ENCODE measurements around the gene LRMDA. TPM values are rescaled to one million over a fixed set of nuclear protein-coding genes. Genes with fewer than 3 reads are reported as not detected.

Gene LRMDA
- total RNA-seq, 1 experiment from 2014 or later = not detected

DNA sequence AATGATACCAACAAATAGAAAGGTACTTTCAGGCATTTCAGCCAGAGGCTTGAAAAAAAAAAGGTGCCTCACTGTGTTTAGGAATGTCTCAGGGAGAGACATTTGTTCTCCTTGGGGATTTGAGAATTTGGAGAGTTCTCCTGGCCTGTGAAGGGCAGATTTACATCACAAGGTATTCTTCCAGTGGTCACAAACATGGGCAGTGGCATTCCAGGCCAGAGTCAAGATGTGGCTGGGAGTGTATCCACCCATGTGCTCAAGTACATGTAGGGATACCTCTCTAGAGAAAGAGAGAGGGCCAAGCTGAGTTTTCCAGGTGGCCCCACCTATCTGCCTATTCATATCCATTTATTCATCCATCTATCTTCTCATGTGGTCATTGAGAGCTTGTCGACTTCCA lies 253.8 kb downstream of the LRMDA start:
- Histone ChIP-seq H3K4me2 (ENCODE audit: low read depth, low read length, poor library complexity, severe bottlenecking) (no peak overlapping the region), H2AFZ (ENCODE audit: low read length) (no peak overlapping the region), H3K9ac (ENCODE audit: low read length) (no peak overlapping the region), H3K9me2 (replicated peaks; ENCODE audit: insufficient read depth, low read length) (no peaks in the 10 kb centered on the region), H3K27ac (ENCODE audit: low read length) (no peak overlapping the region), H3K27me3 (ENCODE audit: low read length) (no peaks in the 10 kb centered on the region), H3K4me3 (ENCODE audit: low read length) (no peak overlapping the region), H3K9me3 (ENCODE audit: low read length) (no peaks in the 10 kb centered on the region), H3K4me1 (ENCODE audit: low read length) (no peaks in the 10 kb centered on the region), H3K79me2 (ENCODE audit: low read length) (no peaks in the 10 kb centered on the region), H3K36me3 (ENCODE audit: insufficient read depth, low read length) (no peaks in the 10 kb centered on the region), H4K20me1 (ENCODE audit: insufficient read depth, low read depth, low read length) (no peaks in the 10 kb centered on the region)
- no peak for DNase-seq

- Histone ChIP-seq H3K4me3 (ENCODE audit: low read length) (no peak overlapping the region), H3K9me3 (ENCODE audit: low read length) (no peaks in the 10 kb centered on the region), H3K4me1 (ENCODE audit: low read length) (no peaks in the 10 kb centered on the region), H3K27ac (ENCODE audit: low read length) (no peak overlapping the region), H2AFZ (ENCODE audit: low read length) (no peak overlapping the region), H3K79me2 (ENCODE audit: low read length) (no peaks in the 10 kb centered on the region), H3K9ac (ENCODE audit: low read length) (no peak overlapping the region), H3K36me3 (ENCODE audit: insufficient read depth, low read length) (no peaks in the 10 kb centered on the region), H3K9me2 (replicated peaks; ENCODE audit: insufficient read depth, low read length) (no peaks in the 10 kb centered on the region), H3K27me3 (ENCODE audit: low read length) (no peaks in the 10 kb centered on the region), H3K4me2 (ENCODE audit: low read depth, low read length, poor library complexity, severe bottlenecking) (no peak overlapping the region), H4K20me1 (ENCODE audit: insufficient read depth, low read depth, low read length) (no peaks in the 10 kb centered on the region)
- no peak for DNase-seq
Observed at GRCh38 chr10:75688506-75689300, 257.3 kb downstream of the LRMDA start.

DNA sequence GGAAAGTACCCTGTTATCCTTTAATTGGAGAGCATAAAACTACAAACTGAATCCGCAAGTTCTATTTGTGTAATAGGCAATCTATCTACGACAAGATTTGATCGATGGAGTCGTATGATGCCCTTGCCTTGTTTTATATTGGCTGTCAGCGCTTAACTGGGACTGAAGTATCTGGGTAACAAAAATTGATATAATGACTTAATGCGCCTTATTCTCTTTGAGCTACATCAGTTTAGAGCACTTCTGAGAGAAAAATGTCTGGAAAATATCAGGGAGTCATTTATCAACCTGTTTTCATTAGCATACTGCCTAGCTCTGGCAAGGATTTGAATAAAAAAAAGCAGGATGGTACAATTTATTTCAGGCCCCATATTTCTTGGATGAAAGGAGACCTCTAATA lies 262.1 kb downstream of the LRMDA start:
- no peak overlapping the region for H3K9ac ChIP-seq (ENCODE audit: low read length)
- H3K9me3 ChIP-seq (ENCODE audit: low read length) = no peaks in the 10 kb centered on the region
- H3K79me2 ChIP-seq (ENCODE audit: low read length) = no peaks in the 10 kb centered on the region
- H3K4me1 ChIP-seq (ENCODE audit: low read length) = no peaks in the 10 kb centered on the region
- H3K27me3 ChIP-seq (ENCODE audit: low read length) = no peaks in the 10 kb centered on the region
- no peak overlapping the region for H3K4me3 ChIP-seq (ENCODE audit: low read length)
- H2AFZ ChIP-seq (ENCODE audit: low read length) = no peak overlapping the region
- H3K4me2 ChIP-seq (ENCODE audit: low read depth, low read length, poor library complexity, severe bottlenecking) = no peak overlapping the region
- H3K36me3 ChIP-seq (ENCODE audit: insufficient read depth, low read length) = no peaks in the 10 kb centered on the region
- no peaks in the 10 kb centered on the region for H3K9me2 ChIP-seq (replicated peaks; ENCODE audit: insufficient read depth, low read length)
- no peak overlapping the region for H3K27ac ChIP-seq (ENCODE audit: low read length)
- DNase-seq = no peak
- no peaks in the 10 kb centered on the region for H4K20me1 ChIP-seq (ENCODE audit: insufficient read depth, low read depth, low read length)

GRCh38 chr10:75694269-75694668 lies 262.8 kb downstream of the LRMDA start:
- H2AFZ ChIP-seq (ENCODE audit: low read length) = no peak overlapping the region
- no peaks in the 10 kb centered on the region for H3K79me2 ChIP-seq (ENCODE audit: low read length)
- no peaks in the 10 kb centered on the region for H4K20me1 ChIP-seq (ENCODE audit: insufficient read depth, low read depth, low read length)
- no peaks in the 10 kb centered on the region for H3K9me2 ChIP-seq (replicated peaks; ENCODE audit: insufficient read depth, low read length)
- H3K27me3 ChIP-seq (ENCODE audit: low read length) = no peaks in the 10 kb centered on the region
- H3K9me3 ChIP-seq (ENCODE audit: low read length) = no peaks in the 10 kb centered on the region
- H3K27ac ChIP-seq (ENCODE audit: low read length) = no peak overlapping the region
- H3K36me3 ChIP-seq (ENCODE audit: insufficient read depth, low read length) = no peaks in the 10 kb centered on the region
- no peak overlapping the region for H3K4me3 ChIP-seq (ENCODE audit: low read length)
- no peak overlapping the region for H3K4me2 ChIP-seq (ENCODE audit: low read depth, low read length, poor library complexity, severe bottlenecking)
- H3K4me1 ChIP-seq (ENCODE audit: low read length) = no peaks in the 10 kb centered on the region
- H3K9ac ChIP-seq (ENCODE audit: low read length) = no peak overlapping the region
- no peak for DNase-seq

GRCh38 chr10:75694790-75695189 lies 263.4 kb downstream of the LRMDA start:
- Histone ChIP-seq H3K9ac (ENCODE audit: low read length) (no peak overlapping the region), H4K20me1 (ENCODE audit: insufficient read depth, low read depth, low read length) (no peaks in the 10 kb centered on the region), H3K9me3 (ENCODE audit: low read length) (no peaks in the 10 kb centered on the region), H3K4me3 (ENCODE audit: low read length) (no peak overlapping the region), H3K27ac (ENCODE audit: low read length) (no peak overlapping the region), H3K4me2 (ENCODE audit: low read depth, low read length, poor library complexity, severe bottlenecking) (no peak overlapping the region), H3K36me3 (ENCODE audit: insufficient read depth, low read length) (no peaks in the 10 kb centered on the region), H3K9me2 (replicated peaks; ENCODE audit: insufficient read depth, low read length) (no peaks in the 10 kb centered on the region), H3K27me3 (ENCODE audit: low read length) (no peaks in the 10 kb centered on the region), H3K4me1 (ENCODE audit: low read length) (no peaks in the 10 kb centered on the region), H2AFZ (ENCODE audit: low read length) (no peak overlapping the region), H3K79me2 (ENCODE audit: low read length) (no peaks in the 10 kb centered on the region)
- DNase-seq = no peak

DNA sequence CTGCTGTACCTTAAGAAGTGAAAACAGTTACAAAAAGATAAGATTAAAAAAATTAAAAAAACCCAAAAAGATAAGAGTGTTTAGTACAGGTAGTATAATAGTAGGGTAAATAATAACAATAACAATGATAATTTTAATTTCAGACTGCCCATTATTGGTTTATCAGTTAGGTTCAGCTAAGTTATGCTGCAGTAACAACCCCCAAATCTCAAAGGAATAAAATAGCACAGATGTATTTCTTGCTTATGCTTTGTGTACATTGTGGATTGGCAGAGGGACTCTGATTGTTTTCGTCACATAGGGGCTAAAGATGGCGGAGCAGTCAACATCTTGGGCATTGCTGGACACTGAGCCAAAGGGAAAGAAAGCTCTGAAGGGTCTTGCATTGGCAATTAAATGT lies 264.6 kb downstream of the LRMDA start:
- no peaks in the 10 kb centered on the region for H3K36me3 ChIP-seq (ENCODE audit: insufficient read depth, low read length)
- no peaks in the 10 kb centered on the region for H3K9me2 ChIP-seq (replicated peaks; ENCODE audit: insufficient read depth, low read length)
- H2AFZ ChIP-seq (ENCODE audit: low read length) = no peak overlapping the region
- no peak overlapping the region for H3K9ac ChIP-seq (ENCODE audit: low read length)
- no peaks in the 10 kb centered on the region for H3K79me2 ChIP-seq (ENCODE audit: low read length)
- H3K27ac ChIP-seq (ENCODE audit: low read length) = no peak overlapping the region
- H3K4me3 ChIP-seq (ENCODE audit: low read length) = no peak overlapping the region
- H3K27me3 ChIP-seq (ENCODE audit: low read length) = no peaks in the 10 kb centered on the region
- H3K4me2 ChIP-seq (ENCODE audit: low read depth, low read length, poor library complexity, severe bottlenecking) = no peak overlapping the region
- DNase-seq = no peak
- H4K20me1 ChIP-seq (ENCODE audit: insufficient read depth, low read depth, low read length) = no peaks in the 10 kb centered on the region
- H3K4me1 ChIP-seq (ENCODE audit: low read length) = no peaks in the 10 kb centered on the region
- H3K9me3 ChIP-seq (ENCODE audit: low read length) = no peaks in the 10 kb centered on the region

DNA sequence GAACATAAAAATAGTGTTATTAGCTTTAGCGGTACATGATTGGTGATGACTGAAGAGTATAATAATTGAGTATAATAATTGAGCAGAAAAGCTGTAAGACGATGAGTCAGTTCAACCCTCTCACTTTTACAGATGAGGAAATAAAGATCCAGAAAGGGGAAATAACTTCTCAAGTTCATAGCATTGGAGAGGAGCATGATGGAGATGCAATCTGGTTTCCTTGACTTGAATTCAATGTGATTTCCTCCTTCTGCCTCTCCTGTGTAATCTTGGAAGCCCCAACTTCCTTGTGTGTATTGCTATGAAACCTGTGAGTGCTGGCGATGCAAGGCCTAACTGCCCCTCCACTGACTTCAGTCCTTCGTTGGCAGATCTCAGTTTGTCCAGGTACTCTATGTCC lies 265.1 kb downstream of the LRMDA start:
- H4K20me1 ChIP-seq (ENCODE audit: insufficient read depth, low read depth, low read length) = no peaks in the 10 kb centered on the region
- no peak overlapping the region for H3K27ac ChIP-seq (ENCODE audit: low read length)
- no peak overlapping the region for H3K4me3 ChIP-seq (ENCODE audit: low read length)
- no peaks in the 10 kb centered on the region for H3K9me2 ChIP-seq (replicated peaks; ENCODE audit: insufficient read depth, low read length)
- H3K4me1 ChIP-seq (ENCODE audit: low read length) = no peaks in the 10 kb centered on the region
- H3K4me2 ChIP-seq (ENCODE audit: low read depth, low read length, poor library complexity, severe bottlenecking) = no peak overlapping the region
- no peak overlapping the region for H3K9ac ChIP-seq (ENCODE audit: low read length)
- H2AFZ ChIP-seq (ENCODE audit: low read length) = no peak overlapping the region
- no peaks in the 10 kb centered on the region for H3K79me2 ChIP-seq (ENCODE audit: low read length)
- DNase-seq = no peak
- no peaks in the 10 kb centered on the region for H3K36me3 ChIP-seq (ENCODE audit: insufficient read depth, low read length)
- no peaks in the 10 kb centered on the region for H3K9me3 ChIP-seq (ENCODE audit: low read length)
- no peaks in the 10 kb centered on the region for H3K27me3 ChIP-seq (ENCODE audit: low read length)

- DNase-seq = no peak
- Histone ChIP-seq H2AFZ (ENCODE audit: low read length) (no peak overlapping the region), H3K4me2 (ENCODE audit: low read depth, low read length, poor library complexity, severe bottlenecking) (no peak overlapping the region), H3K4me1 (ENCODE audit: low read length) (no peaks in the 10 kb centered on the region), H3K9me3 (ENCODE audit: low read length) (no peaks in the 10 kb centered on the region), H3K27ac (ENCODE audit: low read length) (no peak overlapping the region), H4K20me1 (ENCODE audit: insufficient read depth, low read depth, low read length) (no peaks in the 10 kb centered on the region), H3K27me3 (ENCODE audit: low read length) (no peaks in the 10 kb centered on the region), H3K36me3 (ENCODE audit: insufficient read depth, low read length) (no peaks in the 10 kb centered on the region), H3K4me3 (ENCODE audit: low read length) (no peak overlapping the region), H3K9me2 (replicated peaks; ENCODE audit: insufficient read depth, low read length) (no peaks in the 10 kb centered on the region), H3K79me2 (ENCODE audit: low read length) (no peaks in the 10 kb centered on the region), H3K9ac (ENCODE audit: low read length) (no peak overlapping the region)
Observed at GRCh38 chr10:75703191-75703854, 271.9 kb downstream of the LRMDA start.
